ENCODE measurements around the gene TUBG1.
"Not testable (repeated sequence)": the region's sequence is repeated elsewhere in the genome, so short reads cannot be mapped to it uniquely, and the experiment has no call there.

TUBG1 gene

DNA sequence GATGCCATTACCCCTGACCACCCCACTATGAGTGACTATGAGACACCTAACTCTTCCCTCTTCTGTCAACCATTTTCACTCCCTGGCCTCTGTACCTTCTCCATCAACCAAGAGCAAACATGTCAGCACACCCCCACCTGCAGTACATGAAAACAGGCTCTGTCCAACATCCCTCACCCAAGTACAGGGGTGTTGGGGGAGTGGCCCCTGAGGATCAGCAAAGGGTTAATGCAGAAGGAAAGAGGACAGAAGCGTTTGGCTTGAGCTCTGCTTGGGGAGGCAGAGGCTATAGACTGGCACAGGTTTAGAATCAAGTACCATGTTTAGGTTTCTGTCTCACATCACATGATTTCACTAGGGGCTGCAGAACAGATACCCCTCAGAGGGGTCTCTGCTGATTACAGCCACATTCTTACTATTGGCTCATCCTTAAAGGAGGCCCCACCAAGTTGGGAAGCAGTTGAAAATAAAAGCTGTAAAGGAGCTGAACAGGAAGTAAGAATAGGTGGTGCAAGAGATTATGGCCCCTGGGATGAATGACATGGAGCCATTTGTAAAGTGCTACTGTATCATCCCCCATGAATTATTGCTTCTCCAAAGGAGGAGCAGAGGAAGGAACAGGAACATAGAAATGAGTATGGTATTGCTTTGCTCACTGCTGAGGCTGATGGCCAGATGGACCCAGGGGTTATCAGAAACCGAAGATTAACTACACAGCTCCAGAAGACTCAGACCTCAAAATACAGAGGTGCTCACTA, 29.5 kb upstream of the TUBG1 start:
- no peak for DNase-seq

DNA sequence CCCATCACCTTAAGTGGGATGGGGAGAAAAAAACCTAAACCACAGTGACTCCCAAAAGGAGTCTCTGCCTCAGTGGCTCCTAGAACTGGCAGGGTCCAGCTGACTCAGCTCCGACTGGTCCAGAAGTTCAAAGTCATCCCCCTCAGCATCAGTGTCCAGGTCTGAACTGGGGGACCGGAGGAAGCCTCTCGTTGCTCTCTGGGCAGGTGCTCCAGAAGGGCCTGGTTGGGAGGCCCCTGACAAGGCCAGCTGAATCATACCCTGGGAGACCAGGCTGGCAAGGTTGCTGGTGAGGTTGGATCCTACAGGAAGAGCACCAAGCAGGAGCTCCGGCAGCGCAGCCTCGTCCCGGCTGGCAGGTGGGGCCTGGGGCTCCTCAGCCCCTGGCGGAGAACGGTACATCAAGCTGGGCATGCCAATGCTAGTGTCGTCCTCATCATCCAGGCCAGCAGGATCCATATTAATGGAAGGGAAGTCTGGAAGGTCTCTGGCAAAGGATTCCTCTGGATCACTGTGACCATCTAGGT, 27.7 kb upstream of the TUBG1 start:
- no peak for DNase-seq

- peak in 1 of 2 donors; percentile 14 for DNase-seq
Observed at GRCh38 chr17:42584880-42585279, 24.6 kb upstream of the TUBG1 start.

- DNase-seq = no peak
Observed at GRCh38 chr17:42585353-42585752, 24.1 kb upstream of the TUBG1 start.

GRCh38 chr17:42586514-42587230, 22.8 kb upstream of the TUBG1 start:
- no peak for DNase-seq

GRCh38 chr17:42590886-42591285, 18.6 kb upstream of the TUBG1 start:
- no peak for DNase-seq

DNA sequence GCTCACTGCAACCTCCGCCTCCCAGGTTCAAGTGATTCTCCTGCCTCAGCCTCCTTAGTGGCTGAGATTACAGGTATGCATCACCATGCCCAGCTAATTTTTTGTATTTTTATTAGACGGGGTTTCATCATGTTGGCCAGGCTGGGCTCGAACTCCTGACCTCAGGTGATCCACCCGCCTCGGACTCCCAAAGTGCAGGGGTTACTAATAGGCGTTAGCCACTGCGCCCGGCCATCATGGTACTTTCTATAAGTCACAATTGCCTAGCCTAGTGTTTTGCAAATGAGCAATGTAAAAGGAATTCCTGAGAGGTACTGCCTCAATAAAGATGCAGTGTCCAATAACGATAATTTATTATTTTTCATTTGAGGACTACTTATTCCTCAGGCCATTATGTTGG, 18.1 kb upstream of the TUBG1 start:
- DNase-seq = no peak

DNA sequence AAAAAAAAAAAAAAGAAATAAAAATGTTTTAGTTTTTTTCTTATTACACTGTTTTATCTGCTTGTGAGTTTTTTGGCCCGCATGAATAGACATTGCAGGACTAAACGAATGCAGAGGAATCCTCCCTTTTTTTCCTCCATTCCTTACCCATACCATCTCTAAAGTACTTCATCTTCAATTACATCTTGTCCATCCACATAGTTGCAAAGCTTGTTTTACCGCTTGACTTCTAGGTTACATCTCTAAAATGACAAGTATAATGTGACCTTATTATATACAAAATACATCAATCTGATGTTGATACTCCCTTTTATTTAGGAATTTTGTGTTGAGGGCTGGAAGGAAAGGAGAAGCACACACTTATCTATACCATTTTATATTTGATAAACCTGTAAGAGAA, 13.1 kb upstream of the TUBG1 start:
- DNase-seq = no peak

- no peak for DNase-seq
Observed at GRCh38 chr17:42598905-42599304, 10.6 kb upstream of the TUBG1 start.

GRCh38 chr17:42603318-42603717, 6.2 kb upstream of the TUBG1 start:
- no peak for DNase-seq

DNA sequence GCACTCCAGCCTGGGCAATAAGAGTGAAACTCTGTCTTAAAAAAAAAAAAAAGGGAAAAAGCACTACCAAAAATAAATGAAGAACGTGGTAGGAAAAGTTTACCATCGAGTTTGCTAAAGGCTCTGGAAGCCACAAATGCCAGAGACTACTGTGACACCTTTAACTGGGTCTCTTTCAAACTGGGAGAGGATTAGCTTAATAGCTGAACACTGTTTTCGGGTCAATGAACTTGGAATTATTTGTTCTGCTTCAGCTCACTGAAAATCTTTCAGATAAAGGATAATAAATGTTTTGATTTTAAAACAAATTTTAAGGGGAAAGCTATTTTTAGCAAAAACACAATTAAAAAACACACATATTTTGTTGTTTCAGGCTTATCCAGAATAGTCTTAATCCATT, 1.7 kb upstream of the TUBG1 start:
- DNase-seq = no peak

GRCh38 chr17:42608305-42609181, 940 bp upstream of the TUBG1 start:
- peak in 1 of 2 donors; percentile 25 for DNase-seq

- DNase-seq = not testable (repeated sequence)
Observed at GRCh38 chr17:42609814-42610801, 625 bp downstream of the TUBG1 start.

GRCh38 chr17:42612013-42612412, 2.5 kb downstream of the TUBG1 start:
- DNase-seq = no peak

DNA sequence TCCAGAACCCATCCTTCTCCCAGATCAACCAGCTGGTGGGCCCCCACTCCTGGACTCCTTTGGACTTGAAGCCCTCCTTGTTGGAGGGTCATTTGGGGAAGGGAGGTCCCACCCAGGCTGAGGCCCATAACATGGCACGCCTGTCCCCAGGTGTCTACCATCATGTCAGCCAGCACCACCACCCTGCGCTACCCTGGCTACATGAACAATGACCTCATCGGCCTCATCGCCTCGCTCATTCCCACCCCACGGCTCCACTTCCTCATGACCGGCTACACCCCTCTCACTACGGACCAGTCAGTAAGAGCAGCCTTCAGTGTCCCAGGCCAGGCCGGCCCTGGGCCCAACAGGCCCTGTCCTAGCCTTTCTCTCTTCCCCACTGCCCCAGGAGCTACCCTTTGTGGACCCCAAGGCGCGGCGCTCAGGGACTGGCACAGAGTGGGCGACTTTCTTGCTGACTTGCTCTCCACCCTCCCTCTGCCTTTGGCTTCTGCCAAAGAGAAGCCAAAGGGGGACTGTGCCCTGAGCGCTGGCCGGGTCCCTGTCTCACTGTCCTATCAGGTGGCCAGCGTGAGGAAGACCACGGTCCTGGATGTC, 4.3 kb downstream of the TUBG1 start:
- DNase-seq = no peak

DNA sequence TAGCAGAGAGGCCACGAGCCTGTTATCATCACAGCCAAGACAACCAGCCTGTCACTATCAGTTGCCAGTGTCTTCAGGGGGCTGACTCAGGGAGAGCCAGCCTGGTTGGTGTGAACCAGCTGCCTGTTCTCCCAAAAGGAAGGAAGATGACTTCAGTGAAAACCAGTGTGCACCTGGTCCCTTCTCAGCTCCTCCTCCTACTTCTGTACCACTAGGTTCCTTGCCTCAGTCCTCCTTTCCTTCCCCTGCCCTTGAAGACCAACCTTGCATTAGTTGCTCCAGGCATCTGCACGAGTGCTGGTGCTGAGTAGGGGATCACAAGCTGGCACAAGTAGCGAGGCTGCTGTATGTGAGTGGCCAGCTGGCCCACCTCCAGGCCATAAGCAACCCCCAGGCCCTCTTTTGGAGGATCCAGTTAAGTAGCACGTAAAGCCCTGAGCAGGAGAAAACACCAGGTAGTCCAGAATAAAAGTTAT, 8.5 kb downstream of the TUBG1 start:
- DNase-seq = no peak

DNA sequence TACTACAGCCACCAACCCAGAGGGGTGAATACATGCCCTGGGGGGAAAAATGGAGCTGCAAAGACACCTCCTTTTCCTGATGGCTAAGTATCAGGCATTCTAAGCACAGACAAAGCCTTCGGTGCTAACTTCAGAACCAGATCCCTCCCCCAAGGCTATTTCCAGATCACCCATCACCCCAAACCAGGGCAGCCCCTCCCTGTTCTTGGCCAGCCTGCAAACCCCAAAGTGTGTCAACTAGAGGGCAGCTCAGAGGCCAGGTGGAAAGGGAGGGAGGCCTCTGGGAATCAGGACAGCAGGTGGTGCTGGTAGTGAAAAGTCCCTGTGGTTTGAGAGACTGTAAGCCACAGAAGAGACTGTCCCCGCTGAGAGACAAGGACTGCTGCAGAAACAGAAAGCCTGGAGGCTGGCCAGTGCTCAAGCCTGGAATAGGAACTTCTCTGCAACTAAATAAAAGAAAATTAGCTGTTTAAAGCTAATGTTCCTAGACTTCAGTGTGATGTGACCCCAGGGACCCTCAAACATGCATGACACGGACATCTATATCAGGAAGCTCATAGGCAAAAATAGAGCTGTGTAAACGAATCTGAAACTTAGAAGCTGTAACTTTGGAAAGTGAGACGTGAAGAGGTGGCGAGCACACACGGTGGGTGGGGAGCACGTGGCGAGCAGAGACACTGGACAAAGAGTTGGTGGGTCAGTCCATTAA, 9.1 kb downstream of the TUBG1 start:
- DNase-seq = peak in 1 of 2 donors; percentile 2

- DNase-seq = not testable (repeated sequence)
Observed at GRCh38 chr17:42621987-42622386, 12.5 kb downstream of the TUBG1 start.

- no peak for DNase-seq
Observed at GRCh38 chr17:42623271-42623670, 13.8 kb downstream of the TUBG1 start.

- DNase-seq = no peak
Observed at GRCh38 chr17:42623732-42624596, 14.5 kb downstream of the TUBG1 start.

Data from CD4-positive, alpha-beta T cell treated with Interferon alpha-2 for 1 hour (primary cell).